GM18858 (cell line): Measurements from ENCODE around the gene RAI1.

Source experiments
- ATAC-seq: cut with Tn5 transposase; IDR thresholded peaks from one replicate; pipeline ENCODE4 v1.9.1; 2021; ENCODE audit not compliant: unreplicated experiment

RAI1 gene

DNA sequence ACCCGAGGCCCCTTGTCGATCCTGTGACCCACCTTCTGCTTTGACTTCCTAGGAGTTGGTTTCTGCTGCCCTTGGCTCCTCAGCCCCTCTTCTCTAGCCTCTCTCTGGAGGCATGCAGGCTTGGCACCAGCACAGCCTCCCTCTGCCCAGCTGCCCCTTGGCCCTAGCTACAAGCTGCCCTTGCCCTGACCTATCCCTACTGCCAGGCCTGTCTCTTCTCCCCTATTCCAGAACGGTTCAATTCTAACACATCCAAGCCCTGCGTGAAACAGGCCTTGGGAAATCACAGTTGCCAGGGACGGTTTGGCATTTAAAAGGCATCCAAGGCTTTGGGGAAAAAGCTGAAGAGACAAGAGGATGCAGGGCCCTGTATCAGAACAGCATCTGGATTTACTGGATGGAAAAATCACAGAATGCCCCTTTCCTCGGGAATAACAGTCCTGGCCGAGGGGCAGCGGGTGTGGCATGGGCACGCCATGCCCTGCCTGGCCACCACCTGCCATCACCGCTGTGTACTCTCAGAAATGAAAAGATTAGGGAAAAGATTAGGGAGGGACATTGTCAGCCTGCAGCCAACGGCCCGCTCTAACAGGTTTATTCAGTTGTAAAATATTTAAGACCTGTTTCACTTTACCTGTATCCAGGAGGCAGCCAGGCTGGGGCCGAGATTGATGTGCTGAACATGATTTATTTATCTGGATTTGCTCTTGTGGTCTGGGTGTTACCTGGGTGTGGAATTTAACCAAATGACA lies 15.8 kb downstream of the RAI1 start:
- no peak for ATAC-seq

DNA sequence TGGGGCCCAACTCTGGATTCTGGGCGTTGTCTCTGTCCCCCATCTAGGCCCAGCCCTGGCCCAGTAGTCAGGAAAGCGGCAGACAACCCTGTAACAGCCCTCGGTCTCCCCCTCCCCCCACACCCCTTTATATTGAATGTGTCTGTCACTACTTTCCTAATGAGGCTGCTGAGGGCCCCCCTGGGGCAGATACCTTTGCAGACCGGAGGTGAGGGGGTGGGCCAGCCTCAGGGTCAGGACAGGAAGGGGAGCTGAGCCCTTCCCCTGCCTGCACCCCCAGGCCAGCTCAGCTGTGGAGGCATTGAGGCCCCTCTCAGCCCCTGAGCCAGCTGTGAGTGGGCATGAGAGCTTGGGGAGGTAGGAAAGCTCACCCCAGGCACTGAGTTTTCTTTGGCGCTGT lies 17.1 kb downstream of the RAI1 start:
- ATAC-seq: no peak

DNA sequence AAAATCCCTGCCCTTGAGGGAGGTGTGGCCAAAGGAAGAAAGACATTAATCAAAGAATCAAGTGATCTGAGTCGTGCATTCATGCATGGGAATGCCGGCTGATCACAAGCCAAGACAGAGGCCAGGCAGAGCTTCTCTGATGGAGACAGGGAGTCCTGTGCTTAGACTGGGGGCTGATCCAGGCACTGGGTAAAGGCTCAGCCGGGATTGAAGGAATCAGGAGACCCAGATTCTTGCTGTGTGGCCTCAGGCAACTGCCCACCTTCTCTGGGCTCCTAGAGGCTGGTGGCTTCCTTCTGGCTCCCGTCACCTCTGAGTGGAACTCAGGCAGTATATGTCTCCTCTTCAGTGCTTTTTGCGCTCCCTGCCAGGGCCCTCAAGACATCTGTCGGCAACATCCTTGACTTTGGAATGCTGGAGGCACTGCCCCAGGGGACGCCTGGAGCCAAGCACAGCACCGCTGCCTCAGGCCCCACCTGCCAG lies 17.7 kb downstream of the RAI1 start:
- ATAC-seq: no peak

DNA sequence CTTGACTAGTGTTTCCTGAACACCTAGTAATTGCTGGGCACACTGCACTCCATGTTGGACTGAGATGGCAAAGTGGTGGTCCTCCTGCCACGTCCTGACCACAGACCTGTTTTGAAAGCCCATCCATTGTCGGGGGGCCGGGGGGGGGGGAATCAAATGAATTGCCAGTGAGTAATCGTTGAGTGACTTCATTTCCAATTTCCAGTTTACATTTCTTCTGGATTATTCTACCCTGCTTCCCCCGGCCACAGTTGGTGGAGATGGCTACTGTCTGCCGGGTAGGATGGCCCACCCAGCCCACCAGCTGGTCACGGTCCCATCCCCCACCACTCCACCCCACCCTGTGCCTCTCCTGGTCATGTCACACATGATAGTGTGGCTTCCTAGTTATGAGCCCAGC lies 18.2 kb downstream of the RAI1 start:
- no peak for ATAC-seq

DNA sequence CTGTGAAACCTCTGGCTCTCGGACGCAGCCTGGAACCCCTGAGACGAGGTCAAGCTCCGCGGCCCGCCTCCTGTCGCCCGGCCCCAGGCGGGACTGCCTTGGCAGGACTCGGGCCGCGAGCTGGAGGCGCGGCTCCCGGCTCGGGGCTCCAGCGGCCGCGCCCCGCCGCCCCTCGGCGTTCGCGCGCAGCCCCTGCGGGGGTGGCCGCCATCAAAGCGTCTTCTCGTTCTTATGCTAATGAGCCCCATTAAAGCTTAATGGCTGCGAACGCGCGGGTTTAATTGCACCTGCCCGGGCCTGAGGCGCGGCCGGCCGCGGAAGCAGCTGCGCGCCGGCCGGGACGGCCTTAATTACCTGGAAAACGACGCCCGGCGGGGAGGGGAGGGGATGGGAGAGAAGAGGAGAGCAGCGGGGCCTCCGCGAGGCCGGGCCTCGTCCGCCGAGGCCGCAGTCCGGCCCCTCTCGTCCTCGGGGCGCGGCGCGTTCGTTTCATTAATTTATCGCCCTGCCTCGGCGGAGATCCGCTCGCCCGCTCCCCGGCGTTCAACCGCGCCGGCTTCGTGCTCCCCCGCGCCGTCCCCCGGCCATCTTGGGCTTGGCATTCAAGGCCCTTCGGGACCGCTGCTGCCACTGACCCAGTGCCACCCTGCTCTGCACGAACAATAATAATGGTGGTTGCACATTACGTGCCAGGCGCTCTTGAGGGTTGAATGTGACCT lies 19.2 kb downstream of the RAI1 start:
- ATAC-seq: no peak

DNA sequence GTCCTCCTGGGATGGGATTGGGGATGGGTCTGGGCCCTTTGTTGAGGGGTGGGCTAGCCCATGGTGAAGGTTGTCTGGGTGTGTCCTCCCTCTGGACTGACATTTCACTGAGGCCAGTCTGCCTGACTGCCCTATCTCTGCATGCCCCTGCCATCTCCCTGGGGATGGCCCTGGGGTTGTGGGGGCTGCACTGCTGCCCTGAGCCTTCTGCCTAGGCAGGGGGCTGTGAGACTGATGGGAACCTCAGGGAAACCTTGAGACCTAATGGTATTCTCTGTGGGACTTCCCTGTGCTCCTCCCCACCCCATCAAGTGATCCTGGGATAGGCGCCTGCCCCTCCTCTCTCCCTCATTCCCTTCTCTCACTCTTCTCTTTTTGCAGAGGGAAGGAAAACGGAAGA lies 19.9 kb downstream of the RAI1 start:
- ATAC-seq: no peak

DNA sequence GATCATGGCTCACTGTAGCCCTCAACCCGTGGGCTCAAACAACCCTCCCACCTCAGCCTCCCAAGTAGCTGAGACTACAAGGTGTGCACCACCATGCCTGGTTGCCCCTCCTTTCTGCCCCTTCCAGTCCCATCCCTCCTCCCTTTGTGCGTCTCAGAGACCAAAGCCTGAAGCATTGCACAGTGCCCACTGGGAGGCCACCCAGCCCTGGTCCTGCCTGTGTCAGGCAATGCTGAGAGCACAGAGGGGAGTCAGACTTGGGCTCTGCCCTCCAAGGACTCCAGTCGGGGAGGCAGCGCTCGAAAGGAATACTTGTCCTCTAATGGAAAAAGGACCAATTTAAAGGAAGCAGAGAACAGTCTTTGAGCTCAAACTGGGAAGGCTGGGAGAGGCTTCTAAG lies 20.4 kb downstream of the RAI1 start:
- ATAC-seq: no peak

DNA sequence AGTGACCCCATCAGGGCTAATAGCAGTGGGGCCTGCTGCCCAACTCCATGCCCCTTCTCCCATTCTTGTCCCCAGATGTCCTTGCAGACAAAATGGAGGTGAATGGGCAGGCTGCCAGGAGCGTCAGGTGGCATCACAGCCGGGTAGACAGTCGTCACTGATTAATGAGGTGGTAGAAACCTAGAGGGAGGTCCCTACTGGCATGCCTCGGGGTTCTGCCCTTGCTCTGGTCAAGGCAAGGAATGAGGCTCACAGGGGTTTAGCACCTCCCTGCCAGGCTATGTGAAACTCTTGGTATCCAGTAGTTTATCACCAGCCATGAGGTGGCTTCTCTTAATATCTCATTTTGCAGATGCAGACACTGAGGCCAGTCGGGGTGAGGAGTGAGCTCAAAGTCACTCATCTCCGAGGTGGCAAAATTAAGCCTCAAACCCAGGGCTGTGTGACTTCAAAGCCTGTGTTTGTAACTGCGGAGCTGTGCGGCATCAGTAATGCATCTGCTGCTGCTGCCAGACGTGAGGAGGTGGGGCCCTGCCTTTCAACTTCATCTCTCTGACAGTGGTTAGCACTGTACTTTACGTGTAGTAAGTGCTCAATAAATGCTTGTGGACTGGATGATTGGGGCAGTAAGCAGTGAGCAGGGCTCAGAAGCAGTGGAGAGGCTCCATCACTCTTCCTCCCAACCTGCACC lies 21.3 kb downstream of the RAI1 start:
- ATAC-seq: no peak

DNA sequence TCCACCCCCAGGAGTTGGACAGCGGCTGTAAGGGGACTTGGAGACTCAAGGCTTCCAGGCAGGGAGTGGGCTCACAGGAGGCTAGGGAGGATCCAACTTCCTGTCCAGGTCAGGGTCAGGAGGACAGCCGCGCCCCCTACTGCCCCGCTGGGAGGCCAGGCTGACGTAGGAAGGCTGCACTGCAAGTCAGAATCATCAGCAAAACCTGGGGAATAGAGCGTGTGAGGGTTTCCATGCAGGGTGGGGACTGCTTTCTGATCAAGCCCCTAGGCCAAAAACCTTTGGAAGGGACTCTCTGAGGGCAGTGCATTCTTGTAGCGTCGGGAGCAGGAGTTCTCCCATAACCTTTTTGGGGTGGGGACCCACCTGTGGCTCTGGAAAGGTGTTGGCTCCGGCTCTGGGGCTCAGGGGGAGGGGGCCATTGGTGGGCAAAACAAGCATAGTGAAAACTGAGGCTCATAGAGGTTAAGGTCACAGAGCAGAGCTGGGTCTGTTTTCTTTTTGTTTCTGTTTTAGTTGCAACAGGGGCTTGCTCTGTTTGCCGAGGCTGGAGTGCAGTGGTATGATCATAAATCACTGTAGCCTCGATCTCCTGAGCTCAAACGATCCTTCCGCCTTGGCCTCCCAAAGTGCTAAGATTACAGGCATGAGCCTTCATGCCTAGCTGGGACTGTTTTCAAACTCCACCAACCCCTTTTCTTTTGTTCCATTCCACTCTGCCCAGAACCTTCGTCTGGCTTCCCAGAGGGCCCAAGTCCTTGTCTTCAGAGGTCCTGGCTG lies 22.1 kb downstream of the RAI1 start:
- no peak for ATAC-seq

DNA sequence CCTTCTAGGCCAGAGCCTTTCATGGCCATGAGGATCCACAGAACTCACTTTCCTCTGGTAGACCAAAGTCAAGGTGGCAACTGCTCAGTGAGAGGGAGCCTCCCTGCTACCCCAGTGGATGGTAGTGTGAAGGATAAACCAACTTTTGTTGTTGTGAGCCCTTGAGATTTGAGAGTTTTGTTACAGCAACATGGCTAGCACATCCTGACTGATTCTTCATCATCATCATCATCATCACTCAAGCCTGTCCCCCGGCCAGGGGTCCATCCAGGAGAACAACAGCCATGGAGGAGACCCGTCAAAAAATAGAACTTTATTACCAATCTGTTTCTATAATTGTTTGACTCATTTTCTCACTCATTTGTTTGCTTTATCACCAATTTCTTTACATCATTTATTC lies 23.7 kb downstream of the RAI1 start:
- no peak for ATAC-seq

DNA sequence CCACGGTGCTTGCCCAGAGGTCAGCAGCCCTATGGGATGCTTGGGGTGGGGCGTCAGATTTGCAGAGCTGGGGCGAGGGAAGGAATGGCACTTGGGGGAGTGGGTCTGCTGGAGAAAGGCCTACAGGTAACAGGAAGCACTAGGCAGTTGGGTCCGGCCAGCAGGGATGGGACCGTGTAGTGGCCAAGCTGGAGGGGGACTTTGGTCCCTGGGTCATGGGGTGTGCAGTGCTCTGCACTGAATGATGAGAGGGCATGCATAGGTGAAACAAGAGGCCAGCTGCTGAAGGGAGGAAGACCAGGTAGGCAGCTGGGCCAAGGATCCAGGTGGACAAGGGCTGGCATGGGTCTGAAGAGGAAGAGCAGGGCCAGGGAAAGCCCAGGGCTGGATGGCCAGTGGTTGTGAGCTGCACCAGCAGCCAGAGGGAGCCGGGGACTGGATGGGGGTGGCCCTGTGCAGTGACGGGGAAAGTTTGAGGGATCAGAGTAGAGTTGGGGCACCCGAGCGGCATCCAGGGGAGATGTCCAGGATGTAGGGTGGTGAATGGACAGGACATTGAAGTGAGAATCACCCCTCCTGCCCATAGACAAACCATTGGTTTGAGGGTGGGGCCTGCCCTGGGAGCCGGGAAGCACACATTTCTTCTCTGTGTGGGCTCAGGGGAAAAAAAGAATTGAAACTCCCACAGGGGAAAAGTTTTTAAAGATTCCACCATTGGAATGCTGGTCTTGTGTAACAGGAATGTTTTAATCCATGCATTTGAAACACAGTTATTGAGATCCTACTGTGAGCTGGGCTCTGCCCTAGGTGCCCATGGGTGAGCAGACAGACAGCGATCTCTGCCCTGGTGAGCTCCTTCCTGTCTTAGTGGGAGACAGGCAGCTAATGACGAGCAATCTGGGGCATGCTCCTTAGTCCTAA lies 25.1 kb downstream of the RAI1 start:
- ATAC-seq: no peak

DNA sequence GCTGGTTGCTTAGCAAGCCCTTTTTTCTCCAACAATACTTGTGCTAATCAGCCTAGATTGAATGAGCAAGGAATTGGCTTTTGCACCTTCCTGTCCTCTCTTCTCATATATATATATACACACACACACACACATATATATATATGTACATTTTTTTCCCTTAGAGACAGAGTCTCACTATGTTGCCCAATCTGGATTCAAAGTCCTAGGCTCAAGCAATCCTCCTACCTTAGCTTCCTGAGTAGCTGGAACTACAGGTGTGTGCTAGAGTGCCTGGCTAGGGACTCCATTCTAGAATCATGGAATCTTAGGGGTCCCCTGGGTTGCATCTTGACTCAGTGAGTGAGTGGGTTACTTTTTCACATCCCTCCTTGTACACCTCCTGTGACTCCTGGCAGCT lies 27.0 kb downstream of the RAI1 start:
- no peak for ATAC-seq

DNA sequence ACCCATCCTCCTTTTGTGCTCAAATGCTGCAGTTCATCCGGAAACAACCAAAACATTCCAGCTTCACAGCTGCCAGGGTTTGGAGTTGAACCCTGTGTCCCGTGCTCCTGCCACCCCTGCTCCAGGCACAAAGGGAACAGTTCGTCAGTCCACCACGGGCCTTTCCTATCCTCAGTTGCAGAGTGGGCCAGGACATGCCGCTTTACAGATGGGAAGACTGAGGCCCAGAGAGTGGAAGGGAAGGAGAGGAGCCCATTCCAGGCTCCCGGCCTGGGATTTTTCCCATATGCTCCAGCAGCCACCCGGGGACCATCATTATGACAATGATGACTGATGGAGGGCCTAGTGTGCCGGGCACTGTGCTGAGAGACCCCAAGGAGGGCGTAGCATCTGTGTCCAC lies 27.6 kb downstream of the RAI1 start:
- ATAC-seq: no peak

DNA sequence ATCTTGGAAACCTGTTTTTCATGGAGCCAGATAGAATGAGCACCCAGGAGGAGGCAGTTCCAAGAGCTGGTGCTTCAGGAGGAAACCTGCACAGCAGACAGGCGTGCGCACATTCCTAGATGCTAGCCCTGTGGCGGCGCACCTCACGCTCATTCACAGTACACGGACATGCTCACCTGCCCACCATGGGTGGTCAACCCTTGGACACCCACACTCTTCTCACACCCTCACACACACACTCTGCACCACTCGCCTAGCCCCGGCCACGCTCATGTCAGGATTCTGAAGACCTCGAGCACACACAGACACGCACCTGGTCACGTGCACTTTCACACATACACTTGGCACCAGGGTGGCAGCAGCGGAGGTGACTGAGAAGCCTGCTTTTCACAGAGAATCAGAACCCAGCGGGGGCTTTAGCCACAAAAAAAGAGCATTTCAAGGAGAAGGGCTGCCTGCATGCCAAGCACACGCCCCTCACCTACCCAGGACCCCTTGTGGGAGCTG lies 28.6 kb downstream of the RAI1 start:
- ATAC-seq: no peak

DNA sequence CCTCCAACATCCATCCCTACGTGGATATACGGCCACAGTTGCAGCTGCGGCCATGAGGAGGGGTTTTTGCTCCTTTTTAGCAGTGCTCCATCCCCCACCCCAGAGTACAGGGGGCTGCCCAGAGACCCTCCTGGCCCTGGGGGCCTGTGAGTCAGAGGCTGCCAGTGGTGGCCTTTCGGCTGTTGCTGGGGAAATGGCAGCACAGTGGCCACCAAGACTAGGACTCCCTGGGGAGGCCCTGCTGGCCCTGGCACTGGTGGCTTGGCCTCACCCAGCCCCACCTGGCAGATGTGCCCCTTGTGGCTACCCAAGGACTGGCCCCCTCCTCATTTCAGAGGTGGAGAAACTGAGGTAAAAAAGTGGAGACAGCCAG lies 29.1 kb downstream of the RAI1 start:
- no peak for ATAC-seq

DNA sequence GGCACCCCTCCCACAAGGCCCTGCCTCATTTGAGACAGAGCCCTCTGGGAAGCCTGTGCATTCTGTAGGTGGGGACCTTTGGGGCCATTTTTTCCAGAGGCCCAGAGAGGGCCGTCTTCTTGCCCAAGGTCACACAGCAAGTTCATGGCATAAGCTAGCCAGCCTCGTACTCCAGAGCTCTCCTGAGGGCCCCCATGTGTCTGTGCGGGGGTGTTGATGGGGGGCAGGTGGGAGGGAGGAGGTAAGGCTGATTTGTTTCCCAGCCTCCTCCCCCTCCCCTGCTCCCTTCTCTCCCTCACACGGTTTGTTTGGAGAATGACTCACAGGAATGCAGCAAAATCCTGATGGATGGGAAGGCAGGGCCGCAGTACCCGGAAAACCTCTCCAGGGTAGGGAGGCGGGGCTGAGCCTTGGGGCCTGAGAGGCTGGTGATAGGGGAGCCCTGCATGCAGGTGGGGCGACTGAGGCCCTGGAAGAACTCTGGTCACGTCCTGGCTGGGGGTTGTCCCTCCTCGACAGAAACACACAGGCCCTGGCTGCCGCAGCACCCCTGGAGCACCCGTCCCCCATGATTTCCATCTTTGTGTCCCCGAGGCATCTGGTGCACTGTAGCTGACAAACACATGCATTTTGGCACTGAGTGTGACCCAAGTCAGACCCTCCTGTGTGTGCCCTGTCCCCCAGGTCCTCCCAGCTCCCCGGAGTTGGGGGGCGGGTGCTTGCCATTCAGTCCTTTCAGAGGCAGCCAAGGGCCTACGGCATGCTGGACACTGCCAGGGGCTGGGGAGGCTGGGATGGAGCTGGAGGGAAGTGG lies 29.7 kb downstream of the RAI1 start:
- ATAC-seq: no peak

DNA sequence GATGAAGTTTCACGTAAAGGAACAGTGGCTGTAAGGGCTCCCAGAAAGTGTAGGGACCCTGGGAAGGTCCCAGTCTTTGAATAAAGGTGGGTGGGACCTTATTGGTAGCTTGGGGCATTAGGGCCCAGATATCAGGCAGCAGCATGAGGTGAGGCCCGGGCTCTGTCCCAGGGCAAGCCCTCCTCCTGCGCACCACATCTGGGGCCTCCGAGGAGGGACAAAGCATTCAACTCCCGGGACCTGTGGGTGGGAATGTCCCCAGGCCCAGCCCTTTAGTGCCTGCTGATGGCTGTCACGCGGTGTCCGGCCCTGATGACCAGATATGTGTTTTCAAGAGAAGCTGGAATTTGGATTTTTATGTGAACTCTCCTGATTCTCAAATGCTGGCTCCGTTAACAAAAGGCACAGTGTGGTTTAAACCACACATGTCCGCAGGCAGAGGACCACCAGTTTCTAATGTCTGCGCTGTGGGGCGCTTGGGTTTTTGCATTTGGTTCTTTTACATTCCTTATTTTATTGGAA lies 30.4 kb downstream of the RAI1 start:
- ATAC-seq: no peak

DNA sequence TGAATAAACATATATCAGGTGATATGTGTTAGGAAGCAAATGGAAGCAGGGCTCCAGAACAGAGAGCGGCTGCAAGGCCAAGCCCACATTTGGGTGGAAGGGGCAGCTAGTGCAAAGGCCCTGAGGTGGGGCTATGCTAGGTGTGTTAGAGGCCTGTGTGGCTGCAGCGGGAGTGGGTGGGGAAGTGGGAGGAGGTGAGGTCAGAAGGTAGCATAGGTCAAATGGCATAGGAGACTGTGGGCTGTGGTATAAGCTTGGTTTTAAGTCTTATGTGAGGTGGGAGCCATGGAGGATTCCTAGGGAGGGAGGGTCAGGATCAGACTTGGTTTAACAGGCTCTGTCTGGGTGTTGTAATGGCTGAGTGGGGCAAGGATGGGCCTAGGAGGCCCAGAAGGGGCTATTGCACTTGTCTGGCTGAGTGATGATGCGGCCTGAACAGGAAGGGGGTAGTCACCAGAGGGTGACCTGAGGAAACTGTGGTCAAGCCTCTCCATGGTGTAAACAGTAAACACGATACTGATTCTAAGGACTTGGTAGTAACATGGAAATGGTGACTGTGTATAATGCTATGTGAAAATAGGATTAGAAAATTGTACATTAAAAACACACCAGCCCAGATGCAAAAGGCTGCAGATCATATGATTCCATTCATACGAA lies 31.1 kb downstream of the RAI1 start:
- ATAC-seq: peak; percentile 90
